Tibial nerve (tissue), 4 donors: ENCODE measurements around the gene DNAJB4.

Source experiments
- CTCF ChIP-seq, 5 experiments: fragments of 200-600 bp in 3 of 5; fragments of 450-650 bp in 2 of 5; sonication (generic) in 3 of 5; IDR thresholded peaks; one replicate each; pipeline ENCODE4 v1.5.1; 2016 to 2019; ENCODE audit warnings: antibody characterized with exemption in 5 of 5, mild to moderate bottlenecking in 3 of 5, moderate library complexity in 2 of 5
- EP300 ChIP-seq, 2 donors: sonication (generic); formaldehyde crosslinking; IDR thresholded peaks; one replicate each; pipeline ENCODE4 v1.6.1; 2017; ENCODE audit warnings: antibody characterized with exemption in 2 of 2, mild to moderate bottlenecking in 1 of 2
- POLR2A ChIP-seq, 2 donors: fragments of 450-650 bp; IDR thresholded peaks; one replicate each; pipeline ENCODE4 v1.6.1; 2017; ENCODE audit warnings: antibody characterized with exemption in 2 of 2, mild to moderate bottlenecking in 2 of 2, moderate library complexity in 2 of 2

- TF ChIP-seq CTCF (IDR thresholded peaks at IDR 0.05) = no peak
- no peak for TF ChIP-seq POLR2A (IDR thresholded peaks at IDR 0.05)
- TF ChIP-seq EP300 (IDR thresholded peaks at IDR 0.05) = no peak
Measured at GRCh38 chr1:77986810-77987209, 17.9 kb upstream of the DNAJB4 start.
